Prostate gland (tissue), 2 donors: ENCODE data around the gene BCOR.

Source experiments
- POLR2AphosphoS5 ChIP-seq: sonication (generic); formaldehyde crosslinking; IDR thresholded peaks from one replicate; pipeline ENCODE4 v1.6.1; 2017; ENCODE audit warnings: antibody characterized with exemption
- TF ChIP-seq, protein P1 (sequence below), 4 experiments: fragments of 200-600 bp in 2 of 4; fragments of 450-650 bp in 2 of 4; sonication (generic) in 2 of 4; IDR thresholded peaks; 1 replicate in 3 of 4; 2 replicates in 1 of 4; pipeline ENCODE4 v1.5.1; 2016 to 2019; ENCODE audit warnings: antibody characterized with exemption in 4 of 4, mild to moderate bottlenecking in 2 of 4, moderate library complexity in 2 of 4

DNA sequence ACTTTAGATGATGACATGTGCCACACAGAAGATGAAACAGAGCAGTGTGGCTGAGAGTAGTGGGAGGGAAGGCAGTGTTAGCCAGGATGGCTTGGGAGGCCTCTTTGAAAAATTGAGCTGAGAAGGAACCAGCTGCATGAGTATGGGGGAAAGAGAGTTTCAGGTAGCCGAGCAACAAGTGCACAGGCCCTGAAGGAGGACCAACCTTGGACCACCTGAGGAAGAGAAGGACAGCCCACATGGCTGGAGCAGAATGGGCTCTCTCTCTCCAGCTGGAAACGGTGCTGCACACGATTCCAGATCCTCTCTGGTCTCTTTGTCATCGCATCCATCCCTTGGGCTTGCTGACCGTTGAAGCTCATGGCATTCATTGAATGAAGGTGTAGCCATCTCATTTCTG is 23.9 kb upstream of the BCOR start:
- TF ChIP-seq, protein P1, sequence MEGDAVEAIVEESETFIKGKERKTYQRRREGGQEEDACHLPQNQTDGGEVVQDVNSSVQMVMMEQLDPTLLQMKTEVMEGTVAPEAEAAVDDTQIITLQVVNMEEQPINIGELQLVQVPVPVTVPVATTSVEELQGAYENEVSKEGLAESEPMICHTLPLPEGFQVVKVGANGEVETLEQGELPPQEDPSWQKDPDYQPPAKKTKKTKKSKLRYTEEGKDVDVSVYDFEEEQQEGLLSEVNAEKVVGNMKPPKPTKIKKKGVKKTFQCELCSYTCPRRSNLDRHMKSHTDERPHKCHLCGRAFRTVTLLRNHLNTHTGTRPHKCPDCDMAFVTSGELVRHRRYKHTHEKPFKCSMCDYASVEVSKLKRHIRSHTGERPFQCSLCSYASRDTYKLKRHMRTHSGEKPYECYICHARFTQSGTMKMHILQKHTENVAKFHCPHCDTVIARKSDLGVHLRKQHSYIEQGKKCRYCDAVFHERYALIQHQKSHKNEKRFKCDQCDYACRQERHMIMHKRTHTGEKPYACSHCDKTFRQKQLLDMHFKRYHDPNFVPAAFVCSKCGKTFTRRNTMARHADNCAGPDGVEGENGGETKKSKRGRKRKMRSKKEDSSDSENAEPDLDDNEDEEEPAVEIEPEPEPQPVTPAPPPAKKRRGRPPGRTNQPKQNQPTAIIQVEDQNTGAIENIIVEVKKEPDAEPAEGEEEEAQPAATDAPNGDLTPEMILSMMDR (IDR thresholded peaks at IDR 0.05): no peak
- no peak for TF ChIP-seq POLR2AphosphoS5
